BE2C (cell line): ENCODE measurements around the gene TEX30.

ENCODE experiments used
- DNase-seq: peaks from one replicate; pipeline ENCODE4 v3.0.0-alpha.2; 2020
- H3K27me3 ChIP-seq: fragments of 250-450 bp; sonication (Bioruptor Pico); 2 replicates; pipeline ENCODE4 v1.5.1; 2020; ENCODE audit warnings: mild to moderate bottlenecking
- H3K36me3 ChIP-seq: fragments of 250-450 bp; sonication (Bioruptor Pico); 2 replicates; pipeline ENCODE4 v1.5.1; 2020; ENCODE audit warnings: mild to moderate bottlenecking
- H3K4me1 ChIP-seq: fragments of 250-450 bp; sonication (Bioruptor Pico); 2 replicates; pipeline ENCODE4 v1.5.1; 2020
- H3K4me3 ChIP-seq: 2 replicates; pipeline ENCODE4 v1.5.1; 2011; ENCODE audit warnings: low read depth, low read length
- H3K9me3 ChIP-seq: fragments of 250-450 bp; sonication (Bioruptor Pico); 2 replicates; pipeline ENCODE4 v1.5.1; 2020
- TF ChIP-seq, protein P1 (sequence below): IDR thresholded peaks from 2 replicates; pipeline ENCODE4 v1.5.1; 2012; ENCODE audit warnings: mild to moderate bottlenecking, low read depth, low read length

TEX30 gene

DNA sequence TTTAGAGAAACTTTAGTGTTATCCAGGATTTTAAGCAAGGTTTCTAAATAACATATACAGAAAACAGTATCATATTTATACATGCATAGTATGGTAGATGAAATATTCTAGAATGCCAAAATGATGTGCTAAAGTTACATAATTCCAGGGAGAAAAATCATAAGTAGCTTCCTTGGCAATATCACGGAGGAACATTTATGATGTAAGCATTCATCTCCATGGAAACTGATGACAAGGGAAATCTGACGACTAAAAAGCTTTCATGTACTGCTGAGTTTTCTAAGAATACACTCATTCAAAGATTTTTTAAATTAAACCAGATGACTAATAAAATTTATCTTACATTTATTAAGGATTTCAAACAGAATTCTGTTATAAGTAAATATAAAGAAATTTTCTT lies 4.7 kb downstream of the TEX30 start:
- no peak for DNase-seq
- no peak overlapping the region for H3K4me3 ChIP-seq
- H3K9me3 ChIP-seq: no peaks in the 10 kb centered on the region
- H3K36me3 ChIP-seq: peaks cover 9% of the 10 kb centered on the region; the same call in 1 of the 2 replicates
- no peaks in the 10 kb centered on the region for H3K4me1 ChIP-seq
- TF ChIP-seq, protein P1, sequence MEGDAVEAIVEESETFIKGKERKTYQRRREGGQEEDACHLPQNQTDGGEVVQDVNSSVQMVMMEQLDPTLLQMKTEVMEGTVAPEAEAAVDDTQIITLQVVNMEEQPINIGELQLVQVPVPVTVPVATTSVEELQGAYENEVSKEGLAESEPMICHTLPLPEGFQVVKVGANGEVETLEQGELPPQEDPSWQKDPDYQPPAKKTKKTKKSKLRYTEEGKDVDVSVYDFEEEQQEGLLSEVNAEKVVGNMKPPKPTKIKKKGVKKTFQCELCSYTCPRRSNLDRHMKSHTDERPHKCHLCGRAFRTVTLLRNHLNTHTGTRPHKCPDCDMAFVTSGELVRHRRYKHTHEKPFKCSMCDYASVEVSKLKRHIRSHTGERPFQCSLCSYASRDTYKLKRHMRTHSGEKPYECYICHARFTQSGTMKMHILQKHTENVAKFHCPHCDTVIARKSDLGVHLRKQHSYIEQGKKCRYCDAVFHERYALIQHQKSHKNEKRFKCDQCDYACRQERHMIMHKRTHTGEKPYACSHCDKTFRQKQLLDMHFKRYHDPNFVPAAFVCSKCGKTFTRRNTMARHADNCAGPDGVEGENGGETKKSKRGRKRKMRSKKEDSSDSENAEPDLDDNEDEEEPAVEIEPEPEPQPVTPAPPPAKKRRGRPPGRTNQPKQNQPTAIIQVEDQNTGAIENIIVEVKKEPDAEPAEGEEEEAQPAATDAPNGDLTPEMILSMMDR: no peak
- no peaks in the 10 kb centered on the region for H3K27me3 ChIP-seq

DNA sequence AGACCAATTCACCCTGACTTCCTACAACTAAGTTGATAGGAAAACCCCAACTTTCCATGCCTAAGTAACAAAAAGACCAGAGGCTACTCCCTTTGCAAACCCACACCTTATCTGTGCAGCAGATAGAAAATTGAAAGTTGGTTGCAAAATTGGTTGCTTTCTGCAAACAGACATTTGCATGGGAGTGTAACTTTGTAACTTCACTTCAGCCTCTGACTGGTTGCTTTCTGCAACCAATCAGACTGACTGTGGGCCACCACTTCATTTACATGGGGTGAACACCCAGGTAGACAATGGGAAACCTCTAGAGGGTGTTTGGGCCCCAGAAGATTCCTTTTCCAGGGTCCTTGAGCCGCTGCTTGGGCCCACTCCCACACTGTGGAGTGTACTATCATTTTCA lies 9.8 kb downstream of the TEX30 start:
- DNase-seq: no peak
- H3K4me1 ChIP-seq: no peaks in the 10 kb centered on the region
- TF ChIP-seq, protein P1: no peak
- no peak overlapping the region for H3K4me3 ChIP-seq
- peaks cover 9% of the 10 kb centered on the region; the same call in 1 of the 2 replicates for H3K36me3 ChIP-seq
- no peaks in the 10 kb centered on the region for H3K27me3 ChIP-seq
- H3K9me3 ChIP-seq: no peaks in the 10 kb centered on the region

DNA sequence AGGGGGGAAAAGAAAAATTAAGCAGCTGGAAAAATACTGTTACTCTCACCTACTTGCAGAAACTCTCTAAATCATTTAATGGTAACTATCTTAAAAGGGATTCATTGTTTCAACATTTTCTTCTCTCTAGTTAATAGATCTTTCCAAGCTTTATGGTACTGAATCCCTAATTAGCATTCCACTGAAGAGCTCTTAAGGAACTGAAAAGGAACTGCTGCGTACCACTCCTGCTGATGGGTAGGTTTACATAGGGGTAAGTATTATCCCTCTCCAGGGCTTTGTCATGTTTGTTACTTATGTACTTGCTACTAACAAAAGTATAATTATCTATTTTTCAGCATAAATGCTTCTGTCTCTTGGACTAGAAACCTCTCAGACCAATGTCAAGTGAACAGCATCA lies 12.5 kb downstream of the TEX30 start:
- TF ChIP-seq, protein P1: no peak
- peaks cover 5% of the 10 kb centered on the region; the same call in 1 of the 2 replicates for H3K36me3 ChIP-seq
- no peaks in the 10 kb centered on the region for H3K27me3 ChIP-seq
- H3K4me1 ChIP-seq: no peaks in the 10 kb centered on the region
- no peak overlapping the region for H3K4me3 ChIP-seq
- no peak for DNase-seq
- H3K9me3 ChIP-seq: no peaks in the 10 kb centered on the region

DNA sequence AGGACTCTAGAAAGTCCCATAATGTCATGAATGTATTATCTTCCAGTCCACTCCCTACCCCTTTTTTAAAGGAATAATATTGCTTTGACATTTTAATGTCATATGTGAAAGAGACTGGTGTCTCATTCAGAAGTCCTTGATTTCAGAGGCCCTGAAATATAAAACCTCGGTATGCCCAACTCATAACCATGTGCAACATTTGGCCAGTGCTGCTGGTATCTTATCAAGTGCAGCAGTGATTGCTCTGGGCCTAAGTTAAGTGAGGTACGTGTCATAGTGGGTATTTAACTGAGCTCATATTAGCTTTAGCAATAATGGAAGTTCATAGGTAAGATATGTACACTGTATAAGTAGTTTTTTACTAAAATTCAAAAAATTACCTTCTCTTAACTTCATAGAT lies 14.7 kb downstream of the TEX30 start:
- Histone ChIP-seq H3K4me3 (no peak overlapping the region), H3K27me3 (no peaks in the 10 kb centered on the region), H3K9me3 (no peaks in the 10 kb centered on the region), H3K36me3 (no peaks in the 10 kb centered on the region), H3K4me1 (no peaks in the 10 kb centered on the region)
- TF ChIP-seq, protein P1: no peak
- DNase-seq: no peak

DNA sequence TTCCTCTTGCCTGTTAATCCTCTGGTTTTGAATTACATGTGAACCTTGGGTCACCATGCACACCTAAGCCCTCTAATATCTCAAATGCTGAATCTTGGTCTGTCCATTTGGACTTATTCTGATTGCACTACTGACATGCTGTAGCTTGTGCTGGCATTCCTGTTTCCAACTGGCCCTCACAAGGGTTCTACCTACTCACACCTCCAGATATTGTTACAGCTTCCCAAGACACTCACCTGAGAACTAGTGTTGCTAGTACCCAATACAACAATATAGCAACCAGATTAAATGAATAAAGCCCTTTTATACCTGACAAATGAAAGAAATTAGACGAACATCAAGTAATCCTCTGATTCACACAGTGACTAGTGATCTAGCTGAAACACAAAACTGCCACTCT lies 16.6 kb downstream of the TEX30 start:
- no peaks in the 10 kb centered on the region for H3K36me3 ChIP-seq
- DNase-seq: no peak
- H3K4me1 ChIP-seq: no peaks in the 10 kb centered on the region
- H3K27me3 ChIP-seq: no peaks in the 10 kb centered on the region
- TF ChIP-seq, protein P1: no peak
- no peaks in the 10 kb centered on the region for H3K9me3 ChIP-seq
- no peak overlapping the region for H3K4me3 ChIP-seq

DNA sequence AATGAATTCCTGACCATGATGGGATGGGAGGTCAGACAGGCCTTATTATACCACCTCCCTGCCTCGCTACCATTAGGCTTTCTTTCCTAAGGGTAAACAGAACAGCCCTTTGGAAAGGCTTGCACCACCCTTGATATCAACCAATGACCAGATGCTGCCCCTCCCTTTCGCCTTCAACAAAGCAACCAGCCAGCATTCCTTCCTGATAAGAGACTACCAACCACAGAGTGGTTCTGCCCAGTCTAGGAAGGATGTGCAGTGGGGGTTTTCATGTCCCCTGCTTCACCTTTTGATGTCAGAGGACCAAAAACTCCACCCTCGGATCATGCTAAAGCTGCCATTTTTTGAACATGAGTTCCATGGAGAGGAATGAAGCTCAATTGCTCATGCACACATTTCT lies 21.7 kb downstream of the TEX30 start:
- TF ChIP-seq, protein P1: no peak
- no peak for DNase-seq
- 0 out of 2 replicates have a peak, but pooled peaks cover 4% of the 10 kb centered on the region for H3K27me3 ChIP-seq
- no peaks in the 10 kb centered on the region for H3K36me3 ChIP-seq
- H3K4me3 ChIP-seq: no peak overlapping the region
- no peaks in the 10 kb centered on the region for H3K4me1 ChIP-seq
- H3K9me3 ChIP-seq: no peaks in the 10 kb centered on the region
